DND-41 (cell line): ENCODE results near the gene PMPCA.
A peak's percentile ranks its signal among the peaks of the same experiment; 100 is the strongest.

Source experiments
- ATAC-seq: fragments of 200-7000 bp; cut with Tn5 transposase; 3 replicates; pipeline ENCODE4 v1.9.1; 2021; ENCODE audit warnings: low read depth; ENCODE audit not compliant: insufficient read depth
- DNase-seq: peaks from one replicate; pipeline ENCODE4 v3.0.0-alpha.2; 2020
- H2AFZ ChIP-seq: 2 replicates; pipeline ENCODE4 v1.6.0; 2012; ENCODE audit warnings: low read depth, low read length
- H3K27ac ChIP-seq: 2 replicates; pipeline ENCODE4 v1.5.1; 2012; ENCODE audit warnings: low read length, inconsistent platforms
- H3K27me3 ChIP-seq: fragments of 200-600 bp; sonication (generic); 2 replicates; pipeline ENCODE4 v1.6.0; 2012; ENCODE audit warnings: low read length, mild to moderate bottlenecking, inconsistent platforms; ENCODE audit not compliant: insufficient read depth, poor library complexity
- H3K36me3 ChIP-seq: 2 replicates; pipeline ENCODE4 v1.5.1; 2012; ENCODE audit warnings: low read length, inconsistent platforms; ENCODE audit not compliant: insufficient read depth
- H3K4me1 ChIP-seq: 2 replicates; pipeline ENCODE4 v1.5.1; 2012; ENCODE audit warnings: mild to moderate bottlenecking, low read length; ENCODE audit not compliant: insufficient read depth
- H3K4me2 ChIP-seq: 2 replicates; pipeline ENCODE4 v1.6.0; 2012; ENCODE audit warnings: mild to moderate bottlenecking, moderate library complexity, low read length, inconsistent platforms; ENCODE audit not compliant: insufficient read depth
- H3K4me3 ChIP-seq, 2 experiments: fragments of 200-600 bp in 1 of 2; shearing (Covaris generic) in 1 of 2; 2 replicates each; pipeline ENCODE4 v1.5.1; 2012 to 2016; ENCODE audit warnings: inconsistent platforms in 2 of 2, low read length in 2 of 2, mild to moderate bottlenecking in 2 of 2, low read depth in 1 of 2, moderate library complexity in 1 of 2
- H3K79me2 ChIP-seq: 2 replicates; pipeline ENCODE4 v1.6.0; 2012; ENCODE audit warnings: low read length, inconsistent platforms; ENCODE audit not compliant: insufficient read depth
- H3K9ac ChIP-seq: 2 replicates; pipeline ENCODE4 v1.6.0; 2012; ENCODE audit warnings: low read depth, mild to moderate bottlenecking, inconsistent platforms, low read length, moderate library complexity
- H3K9me3 ChIP-seq: 2 replicates; pipeline ENCODE4 v1.5.1; 2012; ENCODE audit warnings: low read length, moderate library complexity, mild to moderate bottlenecking, inconsistent platforms; ENCODE audit not compliant: insufficient read depth, severe bottlenecking
- H4K20me1 ChIP-seq: 2 replicates; pipeline ENCODE4 v1.6.0; 2012; ENCODE audit warnings: low read length; ENCODE audit not compliant: insufficient read depth
- CTCF ChIP-seq: IDR thresholded peaks from 2 replicates; pipeline ENCODE4 v1.5.1; 2012; ENCODE audit warnings: borderline replicate concordance, low read length, moderate library complexity, mild to moderate bottlenecking; ENCODE audit not compliant: poor library complexity, severe bottlenecking; ENCODE audit errors: extremely low read depth
- EZH2 ChIP-seq: IDR thresholded peaks from 3 replicates; pipeline ENCODE4 v1.6.1; 2012; ENCODE audit warnings: borderline replicate concordance, low read depth, mild to moderate bottlenecking, moderate library complexity, low read length, inconsistent platforms; ENCODE audit not compliant: severe bottlenecking

The PMPCA gene

GRCh38 chr9:136439481-136440408 lies 29.3 kb downstream of the PMPCA start, which contains the start of gene INPP5E:
TSS of gene INPP5E (minus strand) at chr9:136439845. CDS start at chr9:136439419, 426 bp downstream.
- Histone ChIP-seq H3K27me3 (no peaks in the 10 kb centered on the region), H3K4me3 (peak within 1 kb of the TSS; percentile 79 to 85), H3K36me3 (peaks cover 55% of the 10 kb centered on the region), H3K9ac (peak within 1 kb of the TSS; percentile 90), H4K20me1 (peaks cover 53% of the 10 kb centered on the region), H2AFZ (peak within 1 kb of the TSS; percentile 86), H3K27ac (peak within 1 kb of the TSS; percentile 72), H3K79me2 (peaks cover 48% of the 10 kb centered on the region), H3K4me2 (peak within 1 kb of the TSS; percentile 86), H3K4me1 (peaks cover 36% of the 10 kb centered on the region), H3K9me3 (no peaks in the 10 kb centered on the region)
- TF ChIP-seq CTCF (peak; percentile 67), EZH2 (no peak)
- DNase-seq (peak; percentile 75), ATAC-seq (peak; percentile 84)

- TF ChIP-seq CTCF (no peak), EZH2 (no peak)
- H3K9ac ChIP-seq = no peak overlapping the region
- H3K79me2 ChIP-seq = peaks cover 34% of the 10 kb centered on the region
- H4K20me1 ChIP-seq = peaks cover 40% of the 10 kb centered on the region
- no peak overlapping the region for H3K27ac ChIP-seq
- H2AFZ ChIP-seq = no peak overlapping the region
- no peak for DNase-seq
- peaks cover 33% of the 10 kb centered on the region for H3K4me1 ChIP-seq
- H3K27me3 ChIP-seq = no peaks in the 10 kb centered on the region
- no peak for ATAC-seq
- H3K4me3 ChIP-seq = no peak overlapping the region
- no peaks in the 10 kb centered on the region for H3K9me3 ChIP-seq
- no peak overlapping the region for H3K4me2 ChIP-seq
- peaks cover 62% of the 10 kb centered on the region for H3K36me3 ChIP-seq
These were observed 30.8 kb downstream of the PMPCA start for GRCh38 chr9:136441191-136441680.

- H3K4me2 ChIP-seq = no peak overlapping the region
- TF ChIP-seq EZH2 = no peak
- no peak for TF ChIP-seq CTCF
- no peaks in the 10 kb centered on the region for H3K27me3 ChIP-seq
- ATAC-seq (no peak), DNase-seq (no peak)
- H3K27ac ChIP-seq = no peak overlapping the region
- H3K9ac ChIP-seq = no peak overlapping the region
- no peak overlapping the region for H3K4me3 ChIP-seq
- H3K36me3 ChIP-seq = peaks cover 63% of the 10 kb centered on the region
- H2AFZ ChIP-seq = no peak overlapping the region
- peaks cover 29% of the 10 kb centered on the region for H3K79me2 ChIP-seq
- H3K9me3 ChIP-seq = no peaks in the 10 kb centered on the region
- H4K20me1 ChIP-seq = peaks cover 35% of the 10 kb centered on the region
- H3K4me1 ChIP-seq = peaks cover 29% of the 10 kb centered on the region
These were observed 31.3 kb downstream of the PMPCA start for GRCh38 chr9:136441681-136442245.
